ENCODE data around the gene PREX1. TPM values are rescaled to one million over a fixed set of nuclear protein-coding genes. Genes with fewer than 3 reads are reported as not detected.

Gene PREX1
- total and polyA plus RNA-seq, 10 donors = 36.7 to 279 (median 157) TPM

DNA sequence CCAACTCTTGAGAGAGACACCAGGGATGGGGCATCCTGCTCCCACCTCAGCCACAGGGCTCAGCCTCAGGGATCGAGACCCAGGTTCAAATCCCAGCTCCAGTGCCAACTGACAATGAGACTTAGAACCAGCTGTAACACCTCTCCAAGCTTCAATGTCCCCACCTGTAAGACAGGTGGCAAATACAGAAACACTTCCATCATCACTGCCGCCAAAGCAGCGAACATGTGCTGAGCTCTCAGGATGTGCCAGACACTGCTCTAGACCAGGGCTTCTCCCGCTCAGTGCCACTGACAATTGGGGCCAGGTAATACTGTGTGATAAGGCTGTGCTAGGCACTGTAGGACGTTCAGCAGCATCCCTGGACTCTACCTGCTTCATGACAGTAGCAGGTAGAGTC is 22.1 kb downstream of the PREX1 start:
- H3K27ac ChIP-seq = peak overlapping the region in 1 of 8 donors; percentile 6
- H3K4me1 ChIP-seq = peaks cover 8 to 98% (median 73%) of the 10 kb centered on the region in 6 donors
- H3K36me3 ChIP-seq = peaks cover 0 to 65% (median 3%) of the 10 kb centered on the region in 6 donors
- TF ChIP-seq, protein P1, sequence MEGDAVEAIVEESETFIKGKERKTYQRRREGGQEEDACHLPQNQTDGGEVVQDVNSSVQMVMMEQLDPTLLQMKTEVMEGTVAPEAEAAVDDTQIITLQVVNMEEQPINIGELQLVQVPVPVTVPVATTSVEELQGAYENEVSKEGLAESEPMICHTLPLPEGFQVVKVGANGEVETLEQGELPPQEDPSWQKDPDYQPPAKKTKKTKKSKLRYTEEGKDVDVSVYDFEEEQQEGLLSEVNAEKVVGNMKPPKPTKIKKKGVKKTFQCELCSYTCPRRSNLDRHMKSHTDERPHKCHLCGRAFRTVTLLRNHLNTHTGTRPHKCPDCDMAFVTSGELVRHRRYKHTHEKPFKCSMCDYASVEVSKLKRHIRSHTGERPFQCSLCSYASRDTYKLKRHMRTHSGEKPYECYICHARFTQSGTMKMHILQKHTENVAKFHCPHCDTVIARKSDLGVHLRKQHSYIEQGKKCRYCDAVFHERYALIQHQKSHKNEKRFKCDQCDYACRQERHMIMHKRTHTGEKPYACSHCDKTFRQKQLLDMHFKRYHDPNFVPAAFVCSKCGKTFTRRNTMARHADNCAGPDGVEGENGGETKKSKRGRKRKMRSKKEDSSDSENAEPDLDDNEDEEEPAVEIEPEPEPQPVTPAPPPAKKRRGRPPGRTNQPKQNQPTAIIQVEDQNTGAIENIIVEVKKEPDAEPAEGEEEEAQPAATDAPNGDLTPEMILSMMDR (IDR thresholded peaks at IDR 0.05 in 8 of 11, conservative IDR thresholded peaks at IDR 0.05 in 3 of 11) = no peak
- no peak for TF ChIP-seq POLR2A (IDR thresholded peaks at IDR 0.05)
- TF ChIP-seq POLR2AphosphoS5 (IDR thresholded peaks at IDR 0.05) = no peak
- intact Hi-C loops (cut with DNase I; ENCODE audit: low total_unique reads) = no loop called here
- no peak overlapping the region for H3K4me3 ChIP-seq
- DNase-seq = peak; percentile 33
- H3K27me3 ChIP-seq (replicated peaks in 1 of 7) = no peaks in the 10 kb centered on the region
- H3K9me3 ChIP-seq = peaks cover 0 to 15% (median 9%) of the 10 kb centered on the region in 8 donors
- WGBS, 5 donors = 89 to 95% (median 93%) methylated on average over 3 to 5 of the region's 5 CpGs

DNA sequence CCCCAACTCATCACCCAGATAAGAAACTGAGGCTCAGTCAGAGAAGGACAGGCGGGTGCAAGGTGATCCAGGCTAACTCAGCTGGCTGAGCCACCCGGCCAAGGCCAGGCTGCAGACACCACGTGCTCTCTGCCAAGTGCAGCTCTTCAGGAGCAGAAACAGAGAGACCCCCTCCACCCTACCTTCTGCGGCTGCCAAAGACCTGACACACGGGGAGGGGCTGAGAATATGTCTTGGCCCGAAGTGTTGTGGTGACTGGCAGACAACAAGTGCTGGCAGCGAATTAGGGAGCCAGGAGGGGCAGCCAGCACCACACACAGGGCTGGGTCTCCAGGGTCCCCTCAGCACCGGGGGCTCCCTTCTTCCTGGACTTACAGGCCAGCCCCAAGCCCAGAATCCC is 22.5 kb downstream of the PREX1 start:
- 79 to 95% (median 84%) methylated on average over 4 to 8 of the region's 8 CpGs for WGBS, 5 donors
- peaks cover 0 to 65% (median 3%) of the 10 kb centered on the region in 6 donors for H3K36me3 ChIP-seq
- intact Hi-C loops (cut with DNase I; ENCODE audit: low total_unique reads) = no loop called here
- peak overlapping the region in 1 of 8 donors; percentile 6 for H3K27ac ChIP-seq
- H3K9me3 ChIP-seq = peaks cover 0 to 15% (median 9%) of the 10 kb centered on the region in 8 donors
- H3K4me3 ChIP-seq = no peak overlapping the region
- H3K4me1 ChIP-seq = peaks cover 9 to 98% (median 73%) of the 10 kb centered on the region in 6 donors
- TF ChIP-seq, protein P1 (IDR thresholded peaks at IDR 0.05 in 8 of 11, conservative IDR thresholded peaks at IDR 0.05 in 3 of 11) = no peak
- TF ChIP-seq POLR2AphosphoS5 (IDR thresholded peaks at IDR 0.05) = peak in 1 of 3 donors; percentile 44
- no peaks in the 10 kb centered on the region for H3K27me3 ChIP-seq (replicated peaks in 1 of 7)
- peak; percentile 40 for DNase-seq

DNA sequence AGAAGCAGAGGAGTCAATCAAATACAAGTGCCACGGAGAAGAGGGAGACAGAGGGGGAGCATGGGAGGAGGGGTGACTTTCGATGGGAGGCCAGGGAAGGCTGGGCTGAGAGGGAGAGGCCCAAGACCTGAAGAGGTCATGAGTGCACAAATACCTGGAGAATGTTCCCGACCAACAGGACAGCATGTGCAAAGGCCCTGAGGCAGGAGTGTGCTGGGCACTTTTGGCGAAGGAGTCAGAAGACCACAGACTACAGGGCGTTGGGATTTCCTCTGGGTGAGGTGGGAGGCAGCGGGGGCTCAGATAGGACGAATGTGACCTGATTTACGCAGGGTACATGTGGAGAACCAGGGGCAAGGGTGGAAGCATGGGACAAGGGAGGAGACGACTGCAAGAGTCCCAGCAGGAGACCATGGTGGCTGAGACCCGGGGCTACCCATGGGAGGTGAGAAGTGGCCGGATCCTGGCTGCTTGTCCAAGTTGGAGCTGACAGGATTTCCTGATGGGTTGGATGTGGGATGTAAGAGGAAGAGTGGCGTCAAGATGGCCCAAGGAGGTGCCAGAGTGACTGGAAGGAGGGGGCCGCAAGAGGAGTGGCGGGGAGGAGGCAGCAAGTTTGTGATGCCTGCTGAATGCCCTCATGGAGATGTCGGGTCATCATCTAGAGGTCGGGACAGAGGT is 23.4 kb downstream of the PREX1 start:
- Histone ChIP-seq H3K27me3 (replicated peaks in 1 of 7) (no peaks in the 10 kb centered on the region), H3K36me3 (peaks cover 0 to 64% (median 3%) of the 10 kb centered on the region in 6 donors), H3K27ac (no peak overlapping the region), H3K9me3 (peaks cover 0 to 15% (median 9%) of the 10 kb centered on the region in 8 donors), H3K4me1 (peaks cover 10 to 98% (median 73%) of the 10 kb centered on the region in 6 donors), H3K4me3 (no peak overlapping the region)
- intact Hi-C loops (cut with DNase I; ENCODE audit: low total_unique reads) = no loop called here
- WGBS, 5 donors = 76 to 86% (median 81%) methylated on average over 16 of the region's 16 CpGs
- TF ChIP-seq POLR2A (IDR thresholded peaks at IDR 0.05) (no peak), POLR2AphosphoS5 (IDR thresholded peaks at IDR 0.05) (no peak)
- TF ChIP-seq, protein P1 (IDR thresholded peaks at IDR 0.05 in 8 of 11, conservative IDR thresholded peaks at IDR 0.05 in 3 of 11) = no peak
- DNase-seq = peak; percentile 57

Measured in spleen (tissue), 11 donors.